CD4-positive, alpha-beta T cell treated with Interleukin-17A for 1 hour (primary cell): Measurements from ENCODE around the gene KRT83.

ENCODE experiments used
- DNase-seq: peaks from one replicate; pipeline ENCODE4 v3.0.0-alpha.2; 2020

The KRT83 gene

DNA sequence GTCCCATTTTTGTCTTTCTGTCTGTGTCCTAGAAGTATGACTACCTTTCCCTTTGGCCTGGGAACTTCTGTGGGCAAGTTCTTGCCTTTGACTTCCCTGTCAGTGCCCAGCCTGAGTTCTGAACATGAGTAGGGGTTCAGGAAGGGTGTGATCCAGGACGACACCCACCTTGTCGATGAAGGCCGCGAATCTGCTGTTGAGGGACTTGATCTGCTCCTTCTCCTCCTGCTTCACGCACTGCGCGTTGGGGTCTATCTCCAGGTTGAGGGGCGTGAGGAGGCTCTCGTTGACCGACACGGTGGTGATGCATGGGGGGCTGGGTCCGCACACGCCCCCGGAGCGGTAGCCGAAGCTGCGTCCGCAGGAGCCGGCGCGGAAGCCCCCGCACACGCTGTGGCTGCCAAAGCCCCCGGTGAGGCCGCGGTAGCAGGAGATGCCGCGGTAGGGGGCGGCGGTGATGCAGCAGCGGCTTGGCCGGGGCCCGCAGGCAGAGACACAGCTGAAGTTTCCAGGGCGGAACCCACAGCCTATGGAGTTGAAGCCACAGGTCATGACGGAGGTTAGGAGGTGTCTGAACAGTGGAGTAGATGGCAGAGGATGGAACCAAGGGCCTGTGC, at the start of gene KRT83:
Gene KRT83 (minus strand): TSS at position 615 of the 617 bp plus-strand sequence. CDS start 63 bp downstream, at position 552.
- DNase-seq, result no peak

DNA sequence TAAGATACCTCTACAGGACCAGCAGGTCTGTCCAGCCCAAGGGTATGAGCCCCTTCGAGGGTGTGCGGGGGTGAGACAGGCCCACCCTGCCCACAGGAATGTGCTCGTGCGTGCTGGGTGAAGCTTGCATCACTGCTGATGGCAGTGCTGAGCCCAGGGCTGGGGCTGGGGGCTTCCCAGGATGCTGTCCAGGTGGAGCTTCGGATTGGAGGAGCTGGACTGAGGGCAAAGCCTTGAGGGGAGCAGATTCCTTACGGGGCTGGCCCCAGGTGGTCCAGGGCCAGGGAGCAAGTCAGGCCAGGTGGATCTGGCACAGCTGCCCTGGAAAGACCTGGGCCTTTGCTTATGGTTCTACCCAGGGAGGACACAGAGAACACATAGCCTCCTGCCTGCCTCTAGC, 48.6 kb upstream of the KRT83 start:
- no peak for DNase-seq

DNA sequence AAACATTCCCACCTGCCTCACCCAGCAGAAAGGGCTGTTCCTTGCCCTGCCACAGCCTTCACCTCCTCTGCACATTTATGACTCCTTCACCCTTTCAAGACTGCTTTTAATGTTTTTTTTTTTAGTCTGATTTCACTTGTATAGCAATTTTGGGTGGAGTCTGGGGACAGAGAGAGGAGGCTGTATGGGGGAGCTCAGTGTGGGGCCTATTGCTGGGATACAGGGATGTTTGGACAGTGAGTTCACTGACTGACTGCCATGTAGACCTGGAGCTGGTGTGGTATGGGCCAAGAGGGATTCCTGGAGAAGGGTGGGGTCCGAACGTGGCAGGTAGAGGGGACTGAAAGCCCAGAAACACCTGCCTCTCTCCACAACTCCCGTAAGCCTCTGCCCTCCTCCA, 48.0 kb upstream of the KRT83 start:
- DNase-seq, result no peak

DNA sequence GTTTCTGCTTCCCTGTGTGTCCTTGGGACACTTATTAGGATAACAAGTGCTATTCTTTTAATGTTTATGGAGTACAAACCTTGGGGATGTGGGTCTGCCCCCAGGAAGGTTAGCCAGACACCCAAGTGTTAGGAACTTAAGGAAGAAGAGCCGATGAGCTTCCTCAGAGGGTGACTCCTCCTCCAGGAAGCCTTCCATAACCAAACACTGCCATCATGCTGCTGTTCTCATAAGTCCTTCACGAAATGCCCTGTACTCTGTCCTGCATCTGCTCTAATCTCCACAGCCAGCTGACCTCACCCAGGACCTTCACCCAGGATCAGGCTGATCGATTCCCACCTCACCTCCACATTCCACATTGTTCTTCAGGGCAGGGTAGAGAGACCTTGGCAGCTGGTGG, 47.3 kb upstream of the KRT83 start:
- no peak for DNase-seq

DNA sequence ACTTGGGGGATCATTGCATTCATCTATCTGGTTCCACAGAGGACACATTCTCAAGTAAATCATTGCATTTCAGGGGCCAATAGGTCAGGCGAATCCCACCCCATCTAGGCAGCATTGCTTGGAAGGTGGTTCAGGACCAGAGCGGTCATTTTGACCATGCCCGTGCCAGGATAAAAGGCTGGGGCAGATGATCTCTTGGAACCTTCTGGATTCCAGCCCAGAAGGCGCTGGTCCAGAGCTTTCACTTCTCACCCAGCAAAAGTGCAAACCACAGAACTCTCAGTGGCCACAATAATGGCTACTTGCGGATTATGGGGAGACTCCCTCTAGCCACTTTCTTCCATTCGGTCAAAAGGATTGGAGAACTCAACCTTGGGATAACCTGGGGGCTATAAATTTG, 46.7 kb upstream of the KRT83 start:
- DNase-seq, result no peak

DNA sequence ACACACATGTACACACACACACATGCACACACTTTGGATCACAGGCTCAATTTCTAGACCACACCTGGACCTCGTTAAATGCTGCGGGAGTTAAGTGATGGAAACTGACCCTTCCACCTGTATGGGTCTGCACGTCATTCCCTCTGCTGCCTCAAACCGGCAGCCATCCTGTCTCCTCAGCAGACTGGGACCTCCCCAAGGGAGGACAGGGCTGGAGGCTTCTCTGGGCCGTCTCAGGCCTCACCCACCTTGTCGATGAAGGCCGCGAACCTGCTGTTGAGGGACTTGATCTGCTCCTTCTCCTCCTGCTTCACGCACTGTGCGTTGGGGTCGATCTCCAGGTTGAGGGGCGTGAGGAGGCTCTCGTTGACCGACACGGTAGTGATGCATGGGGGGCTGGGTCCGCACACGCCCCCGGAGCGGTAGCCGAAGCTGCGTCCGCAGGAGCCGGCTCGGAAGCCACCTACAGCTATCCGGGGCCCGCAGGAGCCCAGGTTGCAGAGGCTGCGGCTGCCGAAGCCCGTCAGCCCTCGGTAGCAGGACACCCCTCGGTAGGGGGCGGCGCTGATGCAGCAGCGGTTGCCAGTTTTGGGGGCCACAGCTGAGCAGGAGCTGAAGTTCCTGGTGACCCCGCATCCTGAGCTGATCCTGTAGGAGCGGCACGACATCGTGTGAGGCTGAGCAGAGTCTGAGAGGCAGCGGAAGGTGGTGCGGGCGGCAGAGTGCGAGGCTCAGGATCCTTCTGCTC, 45.7 kb upstream of the KRT83 start, which contains the start of gene KRT85:
Gene KRT85 (minus strand): TSS at position 744 of the 748 bp plus-strand sequence. CDS start 76 bp downstream, at position 668.
- no peak for DNase-seq

DNA sequence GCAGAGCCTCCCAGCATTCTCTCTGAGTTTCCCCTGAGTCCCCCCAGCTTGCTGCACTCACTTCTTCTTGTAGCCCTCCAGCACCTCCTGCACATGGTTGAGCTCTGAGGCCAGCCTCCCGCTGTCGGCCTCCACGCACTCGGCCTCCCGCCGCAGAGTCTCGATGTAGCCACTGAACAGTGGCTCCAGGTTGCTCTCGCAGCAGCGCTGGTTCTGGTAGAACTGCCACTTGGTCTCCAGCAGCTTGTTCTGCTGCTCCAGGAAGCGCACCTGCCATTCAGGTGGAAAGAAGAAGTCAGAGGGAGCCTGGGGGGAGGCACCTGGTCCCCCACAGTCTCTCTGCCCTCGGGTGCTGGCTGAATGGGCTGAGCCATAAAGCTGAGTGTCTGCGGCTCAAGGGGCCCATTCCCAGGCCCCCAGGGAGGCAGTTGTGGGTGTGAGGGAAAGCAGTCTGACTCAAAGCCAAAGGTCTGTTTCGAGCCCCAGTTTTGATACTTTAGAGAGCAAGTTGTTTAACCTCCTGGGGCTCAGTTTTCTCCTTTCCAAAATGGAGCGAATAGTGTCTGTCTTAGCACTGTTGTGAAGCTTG, 43.8 kb upstream of the KRT83 start:
- no peak for DNase-seq

DNA sequence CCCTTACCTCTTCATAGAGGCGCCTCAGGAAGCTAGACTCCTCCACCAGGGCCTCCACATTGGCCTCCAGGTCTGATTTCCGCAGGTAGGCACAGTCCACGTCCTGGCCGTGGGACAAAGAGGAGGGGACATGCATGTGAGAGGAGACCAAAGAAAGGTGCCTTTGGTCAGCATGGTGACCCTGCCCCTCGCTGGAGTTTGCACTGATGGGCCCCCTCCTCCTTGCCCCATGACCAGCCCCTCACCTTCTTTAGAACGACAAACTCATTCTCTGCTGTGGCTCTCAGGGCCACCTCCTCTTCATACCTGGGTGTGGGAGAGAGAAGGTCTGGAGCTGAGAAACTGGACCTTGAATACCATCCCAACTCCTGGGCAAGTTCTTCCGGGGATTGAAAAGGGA, 42.9 kb upstream of the KRT83 start:
- DNase-seq, result no peak

DNA sequence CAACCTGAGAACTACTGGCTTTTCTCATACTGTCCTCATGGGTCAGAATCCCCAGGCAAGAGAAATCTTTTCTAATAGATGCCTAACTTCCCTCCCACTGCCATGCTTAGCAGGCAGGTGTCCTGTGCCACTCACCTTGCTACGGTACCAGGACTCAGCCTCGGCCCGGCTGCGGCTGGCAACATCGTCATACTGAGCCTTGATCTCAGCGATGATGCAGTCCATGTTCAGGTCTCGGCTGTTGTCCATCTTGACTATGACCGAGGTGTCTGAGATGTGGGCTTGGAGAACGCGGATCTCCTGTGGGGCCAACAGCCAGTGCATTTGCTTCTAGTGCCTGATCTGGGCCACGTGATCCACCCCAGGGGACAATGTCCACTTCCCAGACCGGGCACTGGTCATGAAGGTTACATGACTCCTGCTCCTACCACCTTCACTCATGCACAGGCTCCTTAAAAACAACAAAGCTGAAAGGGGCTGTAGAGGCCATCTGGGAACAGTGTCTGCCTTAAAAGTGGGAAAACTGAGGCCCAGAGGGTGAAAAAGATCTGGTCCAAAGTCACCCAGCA, 42.0 kb upstream of the KRT83 start:
- no peak for DNase-seq

DNA sequence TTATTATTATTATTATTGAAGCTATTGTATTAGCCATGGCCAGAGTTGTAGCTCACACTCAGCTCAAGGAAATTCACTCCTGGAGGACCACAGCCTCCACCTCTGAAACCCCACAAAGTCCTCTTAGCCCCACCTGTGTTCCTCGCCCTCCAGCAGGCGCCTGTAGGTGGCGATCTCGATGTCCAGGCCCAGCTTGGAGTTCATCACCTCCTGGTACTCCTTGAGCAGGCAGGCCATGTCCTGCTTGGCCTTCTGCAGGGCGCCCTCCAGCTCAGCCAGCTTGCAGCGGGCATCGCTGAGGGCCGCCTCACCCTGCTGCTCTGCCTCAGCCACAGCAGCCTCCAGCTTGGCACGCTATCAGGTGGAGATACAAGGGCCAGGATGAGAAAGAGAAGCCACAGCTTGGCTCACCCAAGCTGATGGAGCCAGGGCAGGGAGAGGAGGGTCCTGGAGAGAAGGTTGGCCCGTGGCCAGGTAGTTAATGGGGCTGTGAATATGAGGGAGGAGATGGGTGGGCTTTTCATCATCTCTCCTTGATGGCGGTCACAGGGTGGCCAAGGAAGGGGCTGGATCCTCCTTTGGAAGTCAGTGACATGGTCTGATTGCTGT, 41.0 kb upstream of the KRT83 start:
- DNase-seq, result no peak

DNA sequence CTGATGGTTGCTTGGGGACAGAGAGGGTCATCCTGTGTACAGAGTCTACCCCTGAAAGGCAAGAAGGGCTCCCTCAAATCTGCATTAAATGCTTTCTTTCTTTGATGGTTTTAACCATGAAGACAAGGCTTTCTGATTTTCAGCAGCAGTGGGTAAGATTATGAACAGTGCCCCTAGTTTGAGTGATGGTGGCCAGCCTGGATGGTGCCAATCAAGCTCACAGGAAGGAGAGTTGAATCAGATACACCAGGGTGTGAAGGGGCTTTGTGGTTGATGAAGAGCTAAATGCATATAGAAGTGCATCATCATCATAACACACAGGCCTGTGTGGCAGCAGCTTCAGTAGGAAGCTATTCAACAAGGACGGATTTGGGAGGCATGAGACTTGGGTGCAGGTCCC, 40.4 kb upstream of the KRT83 start:
- no peak for DNase-seq

DNA sequence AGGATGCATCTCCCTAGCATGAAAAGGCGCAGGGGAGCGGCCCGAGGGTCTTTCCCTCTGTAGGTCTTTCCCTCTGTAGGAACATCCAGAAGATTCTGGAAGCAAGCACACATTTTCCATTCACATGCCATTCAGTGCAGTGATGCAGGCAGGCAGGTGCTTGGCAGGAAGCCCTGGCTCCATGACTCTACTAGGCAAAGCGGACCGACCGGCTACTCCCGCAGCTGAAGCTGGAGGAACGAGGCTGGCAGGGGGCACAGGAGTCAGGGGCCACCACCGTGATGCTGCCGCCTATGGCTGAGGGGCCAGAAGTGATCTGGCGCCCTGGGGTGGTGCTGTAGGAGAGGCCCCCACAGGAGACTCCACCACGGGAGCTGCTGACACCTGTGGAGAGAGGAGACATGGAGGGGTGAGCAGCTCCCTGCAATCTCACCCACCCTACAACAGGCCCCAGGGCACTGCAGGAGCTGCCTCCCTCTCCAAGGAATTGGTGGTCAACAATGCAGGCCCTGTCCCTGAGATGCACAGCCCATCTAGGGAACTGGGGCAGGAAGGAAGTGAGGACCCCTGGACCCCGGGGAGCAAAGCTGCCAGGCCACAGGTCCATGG, 39.6 kb upstream of the KRT83 start:
- DNase-seq, result no peak

DNA sequence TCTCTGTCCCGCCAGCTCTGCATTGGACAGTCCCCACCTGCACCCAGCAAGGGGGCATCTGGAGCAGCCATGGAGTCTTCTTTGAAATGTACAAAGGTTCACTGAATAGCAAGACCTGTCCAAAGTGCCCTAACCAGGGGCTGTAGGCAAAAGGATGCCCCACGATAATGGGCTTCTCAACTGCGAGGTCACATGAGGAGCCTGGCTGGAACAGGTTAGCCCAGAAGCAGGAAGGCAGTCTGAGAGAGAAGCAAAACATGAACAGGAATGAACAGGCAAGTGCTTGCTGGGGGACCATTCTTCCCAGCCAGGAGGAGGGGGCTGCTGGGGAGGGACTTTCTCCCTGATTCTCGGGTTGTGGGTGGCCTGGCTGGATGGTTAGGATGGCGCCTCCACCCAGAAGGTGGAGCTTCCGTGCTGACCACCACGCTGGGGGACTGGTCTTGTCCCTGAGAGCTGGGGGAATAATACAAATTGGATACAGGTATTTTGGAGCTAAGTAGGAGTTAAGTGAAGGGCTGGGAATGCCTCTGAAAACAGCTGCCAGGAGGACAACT, 39.0 kb upstream of the KRT83 start:
- DNase-seq, result no peak

DNA sequence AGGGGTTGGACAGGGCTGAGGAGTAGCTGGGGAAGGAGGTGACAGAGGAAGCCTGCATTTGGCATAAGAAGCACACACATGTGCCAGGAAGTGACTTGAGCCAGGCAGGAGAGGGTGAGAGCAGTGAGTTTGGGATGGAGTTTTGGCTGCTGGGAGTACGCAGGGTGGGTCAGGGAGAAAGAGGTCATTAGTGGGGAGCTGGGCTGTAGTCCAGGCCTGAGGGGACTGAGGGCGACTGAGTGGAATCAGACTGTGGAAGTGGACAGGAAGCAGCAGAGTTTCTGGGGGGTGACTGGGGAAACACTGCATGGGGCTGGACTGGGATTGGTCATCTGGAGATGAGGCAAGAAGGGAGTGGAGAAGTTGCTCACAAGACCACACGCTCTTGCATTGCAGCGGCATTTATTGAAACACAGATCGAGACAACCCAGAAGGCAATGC, 38.4 kb upstream of the KRT83 start:
- DNase-seq, result no peak

DNA sequence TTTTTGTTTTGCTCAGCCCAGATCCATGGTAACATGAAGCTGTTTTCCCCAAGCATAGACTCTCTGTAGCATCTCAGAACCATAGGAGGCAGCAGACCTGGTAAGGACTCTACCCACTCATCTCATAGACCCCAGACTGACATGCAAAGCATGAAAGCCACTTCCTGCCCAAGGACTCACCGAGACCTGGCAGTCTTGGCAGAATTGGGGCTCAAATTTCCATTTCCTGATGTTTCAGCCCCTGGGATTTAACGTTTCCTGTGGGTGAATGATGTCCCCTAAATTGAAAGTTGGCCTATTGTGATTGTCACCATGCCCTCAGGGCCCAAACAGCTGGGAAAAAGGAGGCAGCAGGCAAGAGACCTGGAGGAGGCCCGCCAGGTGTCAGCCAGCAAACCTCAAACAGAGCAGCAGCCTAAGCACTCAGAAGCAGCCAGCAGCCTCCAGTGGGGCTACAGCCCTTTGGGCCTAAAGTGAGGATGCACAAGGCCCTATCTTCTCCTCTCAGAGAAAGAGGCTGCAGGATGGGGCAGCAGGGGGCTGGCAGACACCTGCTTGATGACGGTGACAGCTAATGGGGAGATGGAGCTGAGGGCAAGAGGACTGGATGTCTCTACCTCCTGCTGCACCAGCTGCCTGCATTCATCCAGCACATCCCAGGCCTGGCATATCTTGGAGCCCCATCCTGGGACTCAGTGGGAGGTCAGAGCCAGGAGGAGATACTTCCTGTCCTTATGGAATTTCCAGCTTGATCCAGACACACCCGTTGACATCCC, 37.6 kb upstream of the KRT83 start:
- DNase-seq, result peak; percentile 26

DNA sequence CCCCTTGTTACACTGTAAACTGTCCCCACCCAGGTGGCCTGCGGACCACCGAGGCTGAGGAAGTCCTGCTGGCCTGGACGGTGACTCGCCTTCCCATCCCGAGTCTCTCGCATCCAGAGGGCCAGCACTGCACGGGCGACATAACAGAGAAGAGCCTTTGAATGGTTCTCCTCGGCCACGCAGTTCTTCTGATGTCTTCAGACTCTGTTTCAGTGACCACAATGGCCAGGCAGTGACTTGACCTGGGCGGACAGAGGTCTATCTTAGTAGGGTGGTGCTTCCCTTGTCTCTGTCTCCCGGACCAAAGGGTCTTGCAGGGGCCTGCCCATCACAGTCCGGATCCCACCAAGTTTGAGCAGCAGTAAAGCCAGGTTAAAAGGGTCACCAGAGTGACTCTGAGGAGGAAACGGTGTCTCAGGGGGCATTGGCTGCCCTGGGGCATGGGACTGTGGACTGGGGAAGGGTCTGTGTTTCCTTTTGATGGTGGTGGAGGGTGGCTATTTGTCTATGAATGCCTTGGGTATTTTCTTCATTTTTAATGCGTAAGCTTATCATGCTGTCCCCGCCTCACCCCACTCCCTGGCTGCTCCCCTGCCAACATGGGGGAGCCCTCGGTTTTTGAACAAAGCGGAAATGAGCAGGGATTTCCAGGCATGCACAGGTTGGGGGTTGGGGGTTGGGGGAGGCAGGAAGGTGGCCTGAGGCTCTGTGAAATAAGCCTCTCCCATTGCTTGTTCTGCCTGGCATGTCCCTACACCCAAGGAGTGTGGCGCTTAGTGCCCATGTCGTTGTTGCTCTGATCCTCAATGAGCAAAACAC, 35.8 kb upstream of the KRT83 start:
- no peak for DNase-seq

DNA sequence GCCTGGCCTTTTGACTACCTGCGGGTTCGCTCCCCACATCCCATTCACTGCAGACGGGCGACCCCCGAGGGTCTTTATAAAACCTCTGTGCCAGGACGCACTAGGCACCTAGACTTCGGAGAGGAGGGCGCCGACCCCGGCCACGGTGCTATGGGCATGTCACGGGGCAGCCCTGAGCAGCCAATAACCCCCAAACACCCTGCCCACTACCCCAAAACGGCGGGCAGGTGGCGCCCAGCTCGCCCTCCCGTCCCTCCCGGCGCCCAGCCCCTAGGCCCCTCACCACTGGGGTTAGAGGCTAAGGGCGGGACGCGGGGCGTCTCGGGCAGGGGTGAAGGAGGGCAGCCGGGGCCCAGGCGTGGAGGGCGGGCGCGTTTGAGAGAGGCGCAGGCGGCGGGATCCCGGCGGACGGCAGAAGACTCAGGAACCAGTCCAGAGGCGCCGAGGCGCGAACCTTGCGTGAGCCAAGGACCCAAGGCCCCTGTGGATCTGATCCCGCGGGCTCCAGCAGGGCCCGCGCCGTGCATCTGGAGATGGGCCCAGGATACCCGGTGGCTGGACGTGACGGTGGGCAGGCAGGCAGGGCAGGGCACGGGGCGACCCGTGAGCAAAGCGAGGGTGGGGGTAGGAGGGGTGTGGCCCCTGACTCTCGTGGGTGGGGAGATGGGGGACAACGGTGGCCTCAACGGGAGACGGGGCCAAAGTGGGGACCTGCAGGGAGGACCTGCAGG, 35.0 kb upstream of the KRT83 start:
- no peak for DNase-seq

DNA sequence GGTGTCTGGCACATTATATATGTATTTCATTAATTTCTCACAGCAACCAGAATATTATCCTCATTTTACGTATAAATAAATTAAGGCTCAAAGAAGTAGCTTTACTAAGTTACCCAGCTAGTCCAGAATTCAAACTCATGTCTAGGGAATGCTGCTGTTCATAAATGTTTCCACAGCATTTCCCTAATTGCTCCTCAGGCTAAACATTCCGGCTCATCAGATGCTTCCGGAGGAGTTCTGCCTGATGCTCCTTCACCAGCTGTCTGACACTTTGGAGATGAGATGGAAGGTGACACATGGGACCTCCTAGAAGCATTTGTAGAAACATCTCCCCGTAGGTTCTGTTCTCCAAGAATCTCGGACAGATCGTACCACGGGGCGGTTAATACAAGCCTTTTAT, 34.0 kb upstream of the KRT83 start:
- no peak for DNase-seq

DNA sequence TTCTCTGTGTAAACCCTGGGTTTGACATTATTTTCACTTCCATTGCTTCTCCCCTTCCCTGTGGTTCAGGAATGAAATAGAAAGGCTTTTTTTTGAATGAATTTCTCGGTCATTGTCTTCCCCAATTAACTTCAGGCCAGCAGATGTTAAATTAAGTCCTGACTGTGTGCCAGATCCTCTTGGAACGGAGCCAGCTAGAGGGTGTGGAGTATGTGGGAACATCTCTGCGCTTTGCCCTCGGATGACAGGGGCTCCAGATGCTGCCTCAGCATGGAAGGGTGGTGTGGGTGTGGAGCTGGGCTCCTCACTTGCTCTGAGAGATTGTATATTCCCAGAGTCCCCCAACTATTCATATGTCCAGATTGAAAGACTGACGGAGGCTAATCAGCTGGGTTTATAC, 33.0 kb upstream of the KRT83 start:
- DNase-seq, result no peak

DNA sequence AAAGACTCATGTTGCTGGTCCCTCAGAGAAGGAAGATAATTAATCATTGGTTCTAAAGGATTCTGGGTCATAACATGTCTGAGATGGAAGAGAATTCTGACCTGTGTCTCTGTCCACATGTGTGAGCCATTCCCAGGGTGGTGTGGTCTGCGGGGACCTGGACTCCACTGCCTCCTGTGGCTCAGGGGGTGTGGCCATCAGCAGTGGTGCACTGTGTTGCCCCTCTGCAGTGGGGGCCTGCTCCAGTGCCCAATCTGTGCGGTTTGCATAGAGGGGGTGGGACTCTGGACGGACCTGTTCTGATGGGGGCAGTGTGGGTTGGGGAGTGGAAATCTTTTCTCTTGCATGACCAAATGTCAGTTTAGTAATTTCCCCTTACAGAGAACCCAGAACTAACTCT, 32.6 kb upstream of the KRT83 start:
- DNase-seq, result no peak
